ENCODE data around the gene PTPRN.
A peak's percentile ranks its signal among the peaks of the same experiment; 100 is the strongest.
"Not testable (repeated sequence)": the region's sequence is repeated elsewhere in the genome, so short reads cannot be mapped to it uniquely, and the experiment has no call there.

The PTPRN gene

GRCh38 chr2:219309278-219309677 lies at the start of gene PTPRN:
Gene PTPRN (minus strand): TSS chr2:219309401. CDS start chr2:219309332, 69 bp downstream.
- no peak for DNase-seq

GRCh38 chr2:219358170-219359075 lies 49.2 kb upstream of the PTPRN start:
- no peak for DNase-seq

GRCh38 chr2:219356834-219357233 lies 47.6 kb upstream of the PTPRN start:
- DNase-seq, result no peak

DNA sequence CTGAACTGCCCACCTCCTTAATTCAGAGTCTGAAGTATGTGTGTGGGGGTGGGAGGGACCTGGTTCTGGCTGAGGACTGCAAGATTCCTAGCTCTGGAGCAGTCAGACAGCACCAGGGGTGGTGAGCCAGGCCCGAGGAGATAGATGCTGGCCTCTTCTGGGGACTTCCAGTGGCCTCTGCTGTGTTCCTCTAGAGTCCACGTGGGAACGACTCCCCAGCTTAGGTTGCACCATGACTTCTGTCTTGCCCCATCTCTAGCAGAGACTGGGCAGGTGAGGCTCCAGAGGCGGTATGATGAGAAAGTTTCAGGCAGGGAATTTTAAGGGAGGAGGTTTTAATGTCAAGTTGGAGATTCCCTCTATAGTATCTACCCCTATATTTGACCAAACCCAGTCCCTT lies 45.4 kb upstream of the PTPRN start:
- no peak for DNase-seq

DNA sequence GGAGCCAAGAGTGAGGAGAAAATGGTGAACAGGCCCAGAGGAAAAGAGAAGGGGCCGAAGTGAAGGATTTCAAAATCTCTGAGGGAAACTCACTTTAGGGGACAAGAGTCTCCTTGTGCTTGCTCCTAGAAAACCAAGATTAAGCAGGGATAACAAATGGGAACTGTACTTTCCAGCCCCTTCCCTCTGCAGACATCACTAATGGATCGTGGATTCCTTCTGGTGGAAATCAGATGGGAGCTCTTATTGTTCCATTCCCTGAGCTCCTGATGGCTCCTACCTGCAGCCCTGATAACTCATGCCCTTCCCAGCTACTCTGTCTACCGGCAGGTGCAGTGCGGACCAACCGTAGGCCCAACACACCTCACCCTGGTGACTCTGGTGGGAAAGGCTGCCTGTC lies 43.9 kb upstream of the PTPRN start:
- DNase-seq, result no peak

DNA sequence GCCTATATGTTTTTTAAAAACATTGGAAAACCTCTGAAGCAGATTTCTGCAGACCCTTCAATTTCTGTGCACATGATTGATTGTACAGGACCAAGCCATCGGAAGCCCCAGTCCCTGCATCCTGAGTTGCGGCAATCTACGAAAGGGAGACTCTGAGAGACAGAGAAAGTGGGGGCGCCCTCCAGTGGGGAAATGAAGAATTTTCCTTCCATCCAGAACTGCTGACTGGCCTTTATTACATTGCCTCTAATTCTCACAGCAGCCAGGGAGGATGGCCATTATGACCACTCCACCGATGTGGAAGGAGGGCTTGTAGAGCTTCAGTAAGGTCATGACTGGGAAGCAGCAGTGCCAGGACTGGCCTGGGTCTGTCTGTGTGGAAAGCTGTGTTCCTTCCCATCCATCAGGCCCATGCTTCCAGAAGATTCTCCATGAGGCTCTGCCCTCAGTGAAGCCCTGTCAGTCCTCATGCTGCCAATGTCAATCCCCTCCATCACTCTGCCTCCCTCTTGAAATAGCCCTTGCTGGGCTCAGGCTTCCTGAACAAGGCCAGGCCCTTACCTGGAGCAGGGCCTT lies 43.3 kb upstream of the PTPRN start:
- no peak for DNase-seq

DNA sequence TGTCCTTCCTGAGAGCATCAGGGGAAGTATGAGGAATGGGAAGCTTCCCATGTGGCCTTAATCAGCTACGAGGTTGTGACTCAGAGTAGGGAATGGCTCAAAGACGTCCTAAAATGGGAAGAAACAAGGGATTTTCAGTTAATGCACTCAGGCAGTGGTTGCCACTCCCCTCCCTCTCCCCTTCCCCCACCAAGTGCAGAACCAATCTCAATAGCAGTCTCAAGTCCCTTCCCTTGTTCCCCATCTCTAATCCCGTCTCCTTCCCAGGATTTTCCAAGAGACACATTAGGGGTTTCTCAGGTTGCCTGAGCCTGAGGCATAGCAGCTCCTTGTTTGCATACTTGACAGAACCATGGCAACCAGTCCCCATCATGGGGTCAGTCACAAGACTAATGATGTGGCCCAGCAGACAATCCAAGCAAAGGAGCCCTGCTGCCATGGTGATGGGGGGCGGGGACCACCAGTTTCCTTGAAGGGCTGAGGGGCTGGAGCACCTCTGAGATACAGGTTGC lies 41.6 kb upstream of the PTPRN start:
- DNase-seq, result no peak

DNA sequence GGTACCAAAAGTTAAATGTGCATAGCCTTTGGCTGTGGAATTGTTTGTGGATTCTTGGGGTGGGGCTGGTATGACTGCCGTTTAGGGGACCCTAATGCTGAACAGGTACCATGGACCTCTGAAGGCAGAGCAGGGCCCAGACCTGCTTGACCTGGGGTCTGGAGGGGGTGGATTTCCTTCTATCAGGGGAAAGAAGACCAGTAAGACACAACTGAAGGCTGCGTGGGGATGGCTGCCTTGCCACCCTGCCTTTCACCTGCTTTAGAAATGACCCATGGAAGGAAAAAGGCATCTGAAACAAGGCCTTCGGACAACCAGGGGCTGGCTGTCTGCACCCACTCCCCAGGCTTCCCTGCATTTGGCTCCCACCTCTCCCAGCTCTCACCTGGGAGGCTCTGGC lies 41.0 kb upstream of the PTPRN start:
- no peak for DNase-seq

GRCh38 chr2:219344751-219345430 lies 35.7 kb upstream of the PTPRN start:
- no peak for DNase-seq

GRCh38 chr2:219335373-219335786 lies 26.2 kb upstream of the PTPRN start:
- peak; percentile 5 for DNase-seq

- DNase-seq, result no peak
Observed at GRCh38 chr2:219334076-219334475, 24.9 kb upstream of the PTPRN start.

GRCh38 chr2:219332542-219332941 lies 23.3 kb upstream of the PTPRN start, which contains the start of gene RESP18:
Gene RESP18 (minus strand): TSS chr2:219332744.
- DNase-seq, result no peak

DNA sequence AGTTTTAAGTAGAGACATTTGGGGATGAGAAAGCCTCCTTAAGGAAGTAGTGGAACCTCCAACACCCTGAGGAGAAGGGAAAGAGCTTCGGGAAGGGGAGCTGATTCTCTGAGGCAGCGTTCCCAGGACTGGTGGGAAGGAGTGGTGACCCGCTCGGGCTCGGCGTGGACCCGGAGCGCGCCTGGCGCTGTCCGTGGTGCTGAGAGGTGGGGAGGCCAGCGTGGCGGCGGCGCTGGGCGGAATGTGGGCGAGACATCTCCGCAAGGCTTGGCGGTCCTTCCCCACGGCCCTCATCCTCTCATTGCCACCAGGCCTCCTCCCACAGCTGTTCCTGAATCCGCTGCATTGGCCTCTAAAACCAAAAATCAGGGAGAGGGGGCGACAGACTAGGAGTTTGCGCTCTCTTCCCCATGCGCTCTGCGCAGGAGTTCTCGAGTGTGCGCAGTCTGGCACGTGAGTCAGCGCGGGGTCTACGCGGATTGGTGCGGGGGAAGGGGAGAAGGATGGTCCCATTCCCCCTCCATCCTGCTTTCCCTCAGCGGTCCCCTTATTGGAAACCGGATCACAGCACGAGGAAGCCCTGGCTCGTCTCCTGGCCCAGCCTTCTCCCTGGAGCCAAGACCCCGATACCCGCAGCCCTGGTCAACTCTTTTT lies 22.5 kb upstream of the PTPRN start:
- no peak for DNase-seq

DNA sequence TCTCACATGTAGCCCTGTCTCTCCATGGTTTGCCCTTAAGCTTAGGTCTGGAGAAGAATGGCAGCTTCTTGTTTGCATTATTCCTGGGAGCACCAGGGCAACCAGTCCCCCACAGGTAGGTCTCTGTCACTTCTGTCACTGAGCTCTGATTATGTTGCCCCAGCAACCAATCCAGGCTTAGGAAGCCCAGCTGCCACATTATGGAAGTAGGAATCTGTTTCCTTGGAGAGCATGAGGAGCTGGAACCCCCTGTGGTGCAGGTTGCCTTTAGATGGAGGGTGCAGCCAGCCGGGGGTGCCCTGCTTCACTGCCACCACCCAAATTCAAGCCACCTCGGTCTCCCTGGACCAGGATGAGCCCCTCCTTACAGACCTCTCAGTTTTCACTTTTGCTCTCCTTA lies 18.5 kb upstream of the PTPRN start:
- no peak for DNase-seq

GRCh38 chr2:219325657-219326315 lies 16.6 kb upstream of the PTPRN start:
- no peak for DNase-seq

- no peak for DNase-seq
Observed at GRCh38 chr2:219325136-219325535, 15.9 kb upstream of the PTPRN start.

GRCh38 chr2:219323434-219323833 lies 14.2 kb upstream of the PTPRN start:
- no peak for DNase-seq

DNA sequence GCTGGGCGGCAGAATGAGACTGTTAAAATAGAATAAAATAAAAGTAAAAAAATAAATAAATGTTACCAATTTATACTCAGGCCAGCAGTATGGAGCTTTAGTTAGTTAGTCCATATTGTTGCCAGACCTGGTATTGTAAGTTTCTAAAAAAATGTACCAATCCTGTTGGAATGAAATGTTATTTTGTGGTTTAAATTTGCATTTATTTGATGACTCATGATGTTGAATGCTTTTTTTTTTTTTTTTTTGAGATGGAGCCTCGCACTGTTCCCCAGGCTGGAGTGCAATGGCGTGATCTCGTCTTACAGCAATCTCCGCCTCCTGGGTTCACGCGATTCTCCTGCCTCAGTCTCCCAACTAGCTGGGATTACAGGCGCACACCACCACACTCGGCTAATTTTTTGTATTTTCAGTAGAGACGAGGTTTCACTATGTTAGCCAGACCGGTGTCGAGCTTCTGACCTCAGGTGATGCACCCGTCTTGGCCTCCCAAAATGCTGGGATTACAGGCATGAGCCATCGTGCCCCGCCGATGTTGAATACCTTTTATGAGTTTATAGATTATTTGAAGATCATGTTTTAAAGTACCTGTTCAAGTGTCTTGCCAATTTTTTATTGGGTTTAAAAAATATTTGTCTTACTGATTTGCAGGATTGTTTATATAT lies 5.7 kb upstream of the PTPRN start:
- no peak for DNase-seq

GRCh38 chr2:219312683-219313263 lies 3.6 kb upstream of the PTPRN start:
- not testable (repeated sequence) for DNase-seq

DNA sequence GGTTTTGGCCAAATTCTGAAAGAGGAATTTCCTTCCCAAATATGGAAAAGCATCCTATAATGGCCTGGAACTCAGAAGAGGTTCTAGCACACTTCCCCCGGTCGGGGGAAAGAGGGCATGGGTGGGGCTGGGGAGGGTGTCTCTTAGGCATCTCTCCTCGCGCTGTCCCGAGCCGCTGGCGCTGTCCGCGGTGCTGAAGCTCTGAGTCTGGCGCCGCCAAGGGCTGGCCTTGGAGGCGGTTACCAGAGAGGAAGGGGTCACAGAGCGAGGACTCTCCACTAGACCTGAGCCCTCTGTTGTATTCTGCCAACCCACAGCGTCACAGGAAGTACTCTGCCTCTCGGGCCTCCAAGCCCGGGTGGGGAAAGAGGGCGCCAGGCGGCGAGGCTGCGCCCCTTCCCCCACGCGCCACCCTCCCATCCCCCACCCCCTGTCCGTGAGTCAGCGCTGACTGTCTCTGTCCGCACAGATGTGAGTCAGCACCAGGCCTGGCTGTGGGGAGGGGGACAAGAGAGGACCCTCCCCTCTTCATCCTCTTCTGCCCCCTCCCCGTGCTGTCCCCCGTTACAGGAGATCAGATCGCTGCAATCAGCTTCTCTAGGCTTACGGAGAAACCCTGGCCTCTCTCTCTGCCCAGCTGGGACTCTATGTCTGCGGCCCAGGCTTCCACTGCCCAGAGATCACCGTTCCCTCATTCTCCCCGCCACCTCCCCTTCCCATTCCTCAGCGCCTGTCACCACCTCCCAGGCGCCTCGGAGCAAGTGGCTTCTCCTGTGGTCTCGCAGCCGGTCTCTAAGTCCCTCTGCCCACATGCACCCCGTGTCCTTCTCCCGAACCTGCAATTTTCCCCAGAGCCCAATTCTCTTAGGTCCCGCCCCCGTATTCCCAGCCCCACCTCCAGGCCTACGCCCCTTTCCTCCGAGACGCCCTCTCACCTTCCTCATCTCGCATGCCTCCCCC lies 779 bp downstream of the PTPRN start:
- DNase-seq, result no peak

Data from NCI-H1048 (cell line).